Hematopoietic multipotent progenitor cell (in vitro differentiated cells): ENCODE results near the gene NQO1. TPM values are rescaled to one million over a fixed set of nuclear protein-coding genes. Genes with fewer than 3 reads are reported as not detected.
"Not testable (repeated sequence)": the region's sequence is repeated elsewhere in the genome, so short reads cannot be mapped to it uniquely, and the experiment has no call there.

ENCODE experiments used
- DNase-seq, 3 donors: peaks; one replicate each; pipeline ENCODE4 v3.0.0-alpha.2; 2011 to 2015; ENCODE audit warnings: low read depth in 2 of 3, low spot score in 2 of 3
- total RNA-seq: library from RNA; depleted of rRNA; stranded (reverse); fragments of >200 nt; gene quantifications from one replicate; pipeline ENCODE4 v1.2.3, GENCODE V29; 2012

NQO1 gene
- total RNA-seq, 1 donor, result 7.5 TPM

GRCh38 chr16:69744363-69745231 is 18.2 kb upstream of the NQO1 start:
- no peak for DNase-seq

- no peak for DNase-seq
These were observed 15.9 kb upstream of the NQO1 start for GRCh38 chr16:69741951-69742904.

GRCh38 chr16:69741519-69741918 is 15.2 kb upstream of the NQO1 start:
- no peak for DNase-seq

- DNase-seq, result no peak
These were observed 5.7 kb upstream of the NQO1 start for GRCh38 chr16:69732101-69732500.

GRCh38 chr16:69731280-69731679 is 4.9 kb upstream of the NQO1 start:
- not testable (repeated sequence) for DNase-seq

- DNase-seq, result not testable (repeated sequence)
These were observed 2.7 kb upstream of the NQO1 start for GRCh38 chr16:69729030-69729429.

GRCh38 chr16:69727916-69728270 is 1.5 kb upstream of the NQO1 start:
- no peak for DNase-seq

- no peak for DNase-seq
These were observed 664 bp downstream of the NQO1 start for GRCh38 chr16:69725480-69726312.

- no peak for DNase-seq
These were observed 1.3 kb downstream of the NQO1 start for GRCh38 chr16:69724981-69725479.

- DNase-seq, result no peak
These were observed 1.9 kb downstream of the NQO1 start for GRCh38 chr16:69724414-69724873.

GRCh38 chr16:69721441-69721957 is 4.9 kb downstream of the NQO1 start:
- no peak for DNase-seq

- no peak for DNase-seq
These were observed 5.4 kb downstream of the NQO1 start for GRCh38 chr16:69720822-69721430.

GRCh38 chr16:69718111-69718764 is 8.1 kb downstream of the NQO1 start:
- DNase-seq, result no peak

- no peak for DNase-seq
These were observed 9.3 kb downstream of the NQO1 start for GRCh38 chr16:69717066-69717465.

- DNase-seq, result no peak
These were observed 13.3 kb downstream of the NQO1 start for GRCh38 chr16:69712914-69713581.

- DNase-seq, result no peak
These were observed 14.1 kb downstream of the NQO1 start for GRCh38 chr16:69712277-69712676.

GRCh38 chr16:69711115-69711740 is 15.1 kb downstream of the NQO1 start:
- no peak for DNase-seq

GRCh38 chr16:69709456-69710084 is 16.8 kb downstream of the NQO1 start:
- peak in 2 of 3 donors; percentile 53 to 85 for DNase-seq
